ENCODE data around the gene CACNA1D.
A peak's percentile ranks its signal among the peaks of the same experiment; 100 is the strongest.

The CACNA1D gene

GRCh38 chr3:53495520-53496391, 1.3 kb downstream of the CACNA1D start:
- DNase-seq (ENCODE audit: low read depth): no peak

- DNase-seq (ENCODE audit: low read depth): no peak
Observed at GRCh38 chr3:53496392-53496670, 1.9 kb downstream of the CACNA1D start.

GRCh38 chr3:53496984-53497383, 2.6 kb downstream of the CACNA1D start:
- DNase-seq (ENCODE audit: low read depth): no peak

- DNase-seq (ENCODE audit: low read depth): no peak
Observed at GRCh38 chr3:53498806-53499641, 4.6 kb downstream of the CACNA1D start.

- no peak for DNase-seq (ENCODE audit: low read depth)
Observed at GRCh38 chr3:53500165-53500777, 5.9 kb downstream of the CACNA1D start.

- no peak for DNase-seq (ENCODE audit: low read depth)
Observed at GRCh38 chr3:53501178-53501577, 6.8 kb downstream of the CACNA1D start.

GRCh38 chr3:53502737-53503136, 8.3 kb downstream of the CACNA1D start:
- DNase-seq (ENCODE audit: low read depth): no peak

- no peak for DNase-seq (ENCODE audit: low read depth)
Observed at GRCh38 chr3:53503195-53503594, 8.8 kb downstream of the CACNA1D start.

GRCh38 chr3:53506110-53506762, 11.8 kb downstream of the CACNA1D start:
- DNase-seq (ENCODE audit: low read depth): no peak

- no peak for DNase-seq (ENCODE audit: low read depth)
Observed at GRCh38 chr3:53506763-53507145, 12.3 kb downstream of the CACNA1D start.

GRCh38 chr3:53509494-53509893, 15.1 kb downstream of the CACNA1D start:
- DNase-seq (ENCODE audit: low read depth): no peak

GRCh38 chr3:53510508-53510907, 16.1 kb downstream of the CACNA1D start:
- DNase-seq (ENCODE audit: low read depth): no peak

GRCh38 chr3:53511246-53511645, 16.8 kb downstream of the CACNA1D start:
- no peak for DNase-seq (ENCODE audit: low read depth)

GRCh38 chr3:53513556-53514190, 19.3 kb downstream of the CACNA1D start:
- DNase-seq (ENCODE audit: low read depth): no peak

GRCh38 chr3:53516339-53516738, 21.9 kb downstream of the CACNA1D start:
- DNase-seq (ENCODE audit: low read depth): no peak

GRCh38 chr3:53518495-53518981, 24.1 kb downstream of the CACNA1D start:
- DNase-seq (ENCODE audit: low read depth): peak; percentile 5

- no peak for DNase-seq (ENCODE audit: low read depth)
Observed at GRCh38 chr3:53519065-53519709, 24.8 kb downstream of the CACNA1D start.

GRCh38 chr3:53523346-53523745, 28.9 kb downstream of the CACNA1D start:
- DNase-seq (ENCODE audit: low read depth): no peak

GRCh38 chr3:53524566-53524965, 30.2 kb downstream of the CACNA1D start:
- no peak for DNase-seq (ENCODE audit: low read depth)

GRCh38 chr3:53525765-53526703, 31.6 kb downstream of the CACNA1D start:
- peak; percentile 5 for DNase-seq (ENCODE audit: low read depth)
